ENCODE data around the gene DNMT1.
"Not testable (repeated sequence)": the region's sequence is repeated elsewhere in the genome, so short reads cannot be mapped to it uniquely, and the experiment has no call there.

Gene DNMT1

GRCh38 chr19:10194500-10195198 is at the start of gene DNMT1:
TSS of gene DNMT1 (minus strand) at chr19:10194953. CDS start at chr19:10194899, 54 bp downstream.
- peak; percentile 96 to 98 for DNase-seq

DNA sequence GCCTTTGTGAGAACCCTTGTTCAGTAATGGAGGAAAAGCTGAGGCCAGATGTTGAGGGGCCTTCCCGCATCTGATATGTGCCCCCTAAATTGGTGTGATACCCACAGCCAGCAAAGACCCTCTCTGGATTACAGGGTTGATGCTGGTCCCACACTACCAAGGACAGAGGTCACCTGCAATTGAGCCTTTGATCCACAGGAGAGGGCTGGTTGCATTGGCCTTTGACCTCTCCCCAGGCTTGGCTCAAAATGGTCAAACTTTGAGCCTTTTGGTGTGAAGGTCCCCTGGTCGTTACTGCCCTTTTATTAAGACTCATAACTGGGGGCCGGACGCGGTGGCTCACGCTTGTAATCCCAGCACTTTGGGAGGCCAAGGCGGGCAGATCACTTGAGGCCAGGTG is 48.9 kb upstream of the DNMT1 start:
- no peak for DNase-seq

GRCh38 chr19:10241826-10242449 is 47.2 kb upstream of the DNMT1 start:
- not testable (repeated sequence) for DNase-seq

GRCh38 chr19:10238172-10238783 is 43.5 kb upstream of the DNMT1 start:
- DNase-seq, result peak in 1 of 2 donors; percentile 22

DNA sequence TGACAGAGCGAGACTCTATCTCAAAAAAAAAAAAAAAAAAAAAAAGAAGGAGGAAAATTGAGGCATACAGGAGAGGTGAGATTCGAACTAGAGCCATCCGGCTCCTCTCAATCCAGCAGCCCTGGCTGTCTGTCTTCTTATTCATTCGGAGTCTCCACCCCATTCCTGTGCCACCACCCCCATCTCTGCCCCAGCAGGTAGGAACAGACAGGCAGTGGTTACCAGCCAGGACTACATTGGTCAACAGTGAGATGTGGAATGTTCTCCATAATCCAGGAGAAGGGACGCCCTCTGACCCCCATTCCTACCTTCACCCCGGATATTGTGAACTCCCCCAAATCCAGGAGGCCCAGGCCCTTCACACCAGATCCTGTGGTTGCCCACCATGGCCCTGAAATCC is 42.9 kb upstream of the DNMT1 start:
- no peak for DNase-seq

GRCh38 chr19:10235409-10235808 is 40.7 kb upstream of the DNMT1 start:
- DNase-seq, result not testable (repeated sequence)

DNA sequence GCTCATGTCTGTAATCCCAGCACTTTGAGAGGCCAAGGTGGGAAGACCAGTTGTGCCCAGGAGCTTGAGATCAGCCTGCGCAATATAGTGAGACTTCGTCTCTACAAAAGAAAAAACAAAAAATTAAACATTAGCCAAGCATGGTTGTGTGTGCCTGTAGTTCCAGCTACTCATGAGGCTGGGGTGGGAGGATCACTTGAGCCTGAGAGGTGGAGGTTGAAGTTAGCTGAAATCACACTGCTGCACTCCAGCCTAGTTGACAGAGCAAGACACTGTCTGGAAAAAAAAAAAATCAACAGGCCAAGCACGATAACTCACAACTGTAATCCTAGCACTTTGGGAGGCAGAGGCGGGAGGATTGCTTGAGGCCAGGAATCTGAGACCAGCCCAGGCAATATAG is 40.2 kb upstream of the DNMT1 start:
- DNase-seq, result no peak

GRCh38 chr19:10233946-10234345 is 39.2 kb upstream of the DNMT1 start:
- DNase-seq, result no peak

- DNase-seq, result no peak
Measured at GRCh38 chr19:10231612-10232228, 37.0 kb upstream of the DNMT1 start.

- peak; percentile 83 to 87 for DNase-seq
Measured at GRCh38 chr19:10230861-10231611, 36.3 kb upstream of the DNMT1 start, which contains the start of gene S1PR2. TSS of gene S1PR2 (minus strand) at chr19:10231331. CDS start at chr19:10224905, 6,426 bp downstream.

GRCh38 chr19:10230173-10230860 is 35.6 kb upstream of the DNMT1 start:
- peak; percentile 66 to 78 for DNase-seq

- peak; percentile 46 to 67 for DNase-seq
Measured at GRCh38 chr19:10228920-10229319, 34.2 kb upstream of the DNMT1 start.

GRCh38 chr19:10228393-10228792 is 33.6 kb upstream of the DNMT1 start:
- no peak for DNase-seq

- no peak for DNase-seq
Measured at GRCh38 chr19:10227026-10227971, 32.5 kb upstream of the DNMT1 start.

DNA sequence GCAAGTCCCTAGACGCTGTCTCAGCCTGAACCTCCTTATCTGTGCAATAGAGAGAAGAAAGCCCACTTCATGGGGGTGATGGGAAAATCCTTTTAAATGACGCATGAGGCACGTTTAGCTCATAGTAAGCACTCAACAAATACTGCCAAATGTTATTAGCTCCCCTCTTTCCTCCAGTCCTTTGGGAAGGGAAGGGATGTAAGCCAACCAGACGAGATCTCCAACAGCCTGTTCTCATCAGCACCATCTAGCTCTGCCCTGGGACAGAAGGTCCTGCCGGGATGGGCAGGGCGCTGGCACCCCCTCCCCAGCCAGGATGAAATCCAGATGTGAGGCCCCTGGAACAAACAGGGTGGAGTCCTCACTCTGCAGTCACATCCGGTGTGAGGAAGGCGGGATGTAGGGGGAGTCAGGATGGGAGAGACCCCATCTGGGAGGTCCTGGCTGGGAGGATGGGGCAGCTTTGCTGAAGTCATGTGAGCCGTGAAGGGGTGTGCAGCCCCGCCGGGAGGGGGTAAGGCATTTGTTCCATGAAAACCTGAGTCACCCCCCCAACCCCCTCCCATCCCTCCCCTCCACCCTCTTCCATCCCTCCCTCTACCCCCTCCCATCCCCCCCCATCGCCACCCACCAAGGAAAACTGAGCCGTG is 31.7 kb upstream of the DNMT1 start:
- no peak for DNase-seq

DNA sequence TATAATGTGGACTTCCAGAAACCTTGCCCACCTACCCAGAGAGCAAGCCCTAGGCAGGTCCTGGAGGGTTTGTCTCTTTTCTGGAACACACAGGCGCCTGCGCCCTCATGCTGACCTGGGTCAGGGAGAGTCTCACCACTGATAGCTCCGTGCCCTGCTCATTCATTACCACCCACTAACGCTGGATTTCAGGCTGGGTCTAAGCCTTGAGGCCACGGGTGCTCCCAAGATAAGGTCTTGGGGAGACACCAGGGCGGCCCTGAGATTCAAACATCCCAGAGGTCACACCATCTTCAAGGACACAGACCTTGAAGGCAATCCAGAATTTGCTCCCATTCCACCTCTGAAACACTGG is 31.2 kb upstream of the DNMT1 start:
- DNase-seq, result no peak

DNA sequence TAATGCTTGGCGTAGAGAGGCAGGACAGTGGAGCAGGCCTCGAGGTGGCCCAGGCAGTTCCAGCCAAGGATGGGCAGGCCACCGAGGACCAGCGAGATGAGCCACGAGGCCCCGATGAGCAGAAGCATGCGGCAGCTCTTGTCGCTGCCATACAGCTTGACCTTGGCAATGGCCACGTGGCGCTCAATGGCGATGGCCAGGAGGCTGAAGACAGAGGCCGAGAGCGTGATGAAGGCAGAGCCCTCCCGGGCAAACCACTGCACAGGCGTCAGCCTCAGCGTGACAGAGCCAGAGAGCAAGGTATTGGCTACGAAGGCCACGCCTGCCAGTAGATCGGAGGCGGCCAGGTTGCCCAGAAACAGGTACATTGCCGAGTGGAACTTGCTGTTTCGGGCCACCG is 29.6 kb upstream of the DNMT1 start:
- no peak for DNase-seq

GRCh38 chr19:10223488-10224213 is 28.9 kb upstream of the DNMT1 start:
- no peak for DNase-seq

DNA sequence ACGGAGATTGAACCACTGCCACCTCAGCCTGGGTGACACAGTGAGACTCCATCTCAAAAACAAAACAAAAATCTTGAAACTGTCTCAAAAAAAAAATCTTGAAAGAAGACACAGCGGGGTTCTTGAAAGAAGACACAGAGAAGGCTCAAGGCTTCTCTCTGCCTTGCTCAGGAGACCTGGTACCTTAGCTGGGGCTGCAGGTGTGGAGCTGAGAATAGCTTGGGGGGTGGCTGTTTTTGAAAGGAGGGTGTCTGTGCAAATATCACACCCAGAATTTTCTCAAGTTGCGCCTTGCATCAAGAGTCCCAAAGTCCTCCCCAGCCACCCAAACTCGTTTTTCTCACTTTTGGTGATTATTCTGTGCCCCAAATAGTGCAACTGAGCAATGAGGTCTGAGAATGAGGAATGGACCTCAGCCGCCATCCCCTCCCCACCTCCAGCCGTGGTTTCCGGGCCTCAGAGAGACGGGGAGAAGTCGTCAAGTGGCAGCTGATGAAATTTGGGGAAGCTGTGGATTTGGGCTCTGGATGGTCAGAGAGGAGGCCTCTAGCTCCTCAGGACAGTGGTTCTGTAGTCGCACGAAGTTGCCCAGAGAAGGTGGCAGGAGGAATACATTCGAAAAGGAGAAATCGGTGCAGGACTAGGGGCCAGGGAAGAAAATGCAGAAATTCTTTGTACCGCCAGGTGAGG is 27.6 kb upstream of the DNMT1 start:
- DNase-seq, result no peak
